Esophagus squamous epithelium (tissue), 4 donors: ENCODE data around the gene UBL4A.
"Not testable (repeated sequence)": the region's sequence is repeated elsewhere in the genome, so short reads cannot be mapped to it uniquely, and the experiment has no call there.

Experiments
- CTCF ChIP-seq, 6 experiments: fragments of 450-650 bp in 4 of 6; fragments of 200-600 bp in 2 of 6; sonication (generic) in 2 of 6; IDR thresholded peaks; one replicate each; pipeline ENCODE4 v1.5.1; 2016 to 2019; ENCODE audit warnings: antibody characterized with exemption in 6 of 6, mild to moderate bottlenecking in 4 of 6, moderate library complexity in 4 of 6
- POLR2A ChIP-seq, 4 donors: fragments of 450-650 bp; IDR thresholded peaks; one replicate each; pipeline ENCODE4 v1.6.1; 2017; ENCODE audit warnings: antibody characterized with exemption in 4 of 4, mild to moderate bottlenecking in 4 of 4, moderate library complexity in 3 of 4

DNA sequence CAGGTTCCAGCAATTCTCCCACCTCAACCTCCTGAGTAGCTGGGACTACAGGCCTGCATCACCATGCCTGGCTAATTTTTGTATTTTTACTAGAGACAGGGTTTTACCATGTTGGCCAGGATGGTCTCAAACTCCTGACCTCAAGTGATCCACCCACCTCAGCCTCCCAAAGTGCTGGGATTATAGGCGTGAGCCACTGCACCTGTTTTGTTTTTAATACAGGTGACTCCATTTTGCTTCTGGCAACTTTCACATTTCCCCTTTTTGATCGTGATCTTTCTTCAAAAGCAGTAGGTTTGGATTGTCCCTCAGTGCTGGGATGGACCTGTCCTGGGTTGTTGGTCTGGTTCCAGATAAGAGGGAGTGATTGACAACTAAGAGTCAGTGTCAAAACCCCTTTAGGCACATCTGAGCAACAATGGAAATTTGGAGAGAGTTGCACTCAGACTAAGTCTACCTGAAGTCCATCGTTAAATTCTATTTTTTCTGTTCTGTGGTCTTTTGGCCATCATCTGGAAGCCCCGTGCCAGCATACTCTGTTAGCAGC, 10.2 kb upstream of the UBL4A start:
- not testable (repeated sequence) for TF ChIP-seq CTCF, POLR2A (IDR thresholded peaks at IDR 0.05)
